Measurements from ENCODE around the gene PTPRJ.

GRCh38 chr11:48056325-48057183, 76.2 kb downstream of the PTPRJ start:
- TF ChIP-seq, protein P1, sequence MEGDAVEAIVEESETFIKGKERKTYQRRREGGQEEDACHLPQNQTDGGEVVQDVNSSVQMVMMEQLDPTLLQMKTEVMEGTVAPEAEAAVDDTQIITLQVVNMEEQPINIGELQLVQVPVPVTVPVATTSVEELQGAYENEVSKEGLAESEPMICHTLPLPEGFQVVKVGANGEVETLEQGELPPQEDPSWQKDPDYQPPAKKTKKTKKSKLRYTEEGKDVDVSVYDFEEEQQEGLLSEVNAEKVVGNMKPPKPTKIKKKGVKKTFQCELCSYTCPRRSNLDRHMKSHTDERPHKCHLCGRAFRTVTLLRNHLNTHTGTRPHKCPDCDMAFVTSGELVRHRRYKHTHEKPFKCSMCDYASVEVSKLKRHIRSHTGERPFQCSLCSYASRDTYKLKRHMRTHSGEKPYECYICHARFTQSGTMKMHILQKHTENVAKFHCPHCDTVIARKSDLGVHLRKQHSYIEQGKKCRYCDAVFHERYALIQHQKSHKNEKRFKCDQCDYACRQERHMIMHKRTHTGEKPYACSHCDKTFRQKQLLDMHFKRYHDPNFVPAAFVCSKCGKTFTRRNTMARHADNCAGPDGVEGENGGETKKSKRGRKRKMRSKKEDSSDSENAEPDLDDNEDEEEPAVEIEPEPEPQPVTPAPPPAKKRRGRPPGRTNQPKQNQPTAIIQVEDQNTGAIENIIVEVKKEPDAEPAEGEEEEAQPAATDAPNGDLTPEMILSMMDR (IDR thresholded peaks at IDR 0.05): no peak
- TF ChIP-seq POLR2A (IDR thresholded peaks at IDR 0.05) (no peak), EP300 (IDR thresholded peaks at IDR 0.05) (no peak), POLR2AphosphoS5 (IDR thresholded peaks at IDR 0.05) (no peak)

Measured in sigmoid colon (tissue), 4 donors.